Loucy (cell line): ENCODE measurements around the gene FEM1B.

Experiments used
- H2AFZ ChIP-seq: fragments of 200-600 bp; sonication (generic); 2 replicates; pipeline ENCODE4 v1.6.0; 2016; ENCODE audit warnings: antibody characterized with exemption, mild to moderate bottlenecking, low read length, moderate library complexity
- H3F3A ChIP-seq: fragments of 200-600 bp; 2 replicates; pipeline ENCODE4 v1.6.0; 2016; ENCODE audit warnings: antibody characterized with exemption, low read depth, mild to moderate bottlenecking
- H3K27me3 ChIP-seq: fragments of 200-600 bp; sonication (generic); 2 replicates; pipeline ENCODE4 v1.6.1; 2014; ENCODE audit warnings: low read length, mild to moderate bottlenecking; ENCODE audit not compliant: insufficient read depth, poor library complexity, severe bottlenecking
- H3K36me3 ChIP-seq: fragments of 200-600 bp; sonication (generic); 2 replicates; pipeline ENCODE4 v1.6.1; 2016; ENCODE audit warnings: low read length; ENCODE audit not compliant: insufficient read depth
- H3K4me1 ChIP-seq: fragments of 200-600 bp; sonication (generic); 2 replicates; pipeline ENCODE4 v1.5.1; 2014; ENCODE audit warnings: low read length, mild to moderate bottlenecking; ENCODE audit not compliant: insufficient read depth, poor library complexity, severe bottlenecking
- H3K4me2 ChIP-seq: fragments of 200-600 bp; sonication (generic); 2 replicates; pipeline ENCODE4 v1.6.0; 2014; ENCODE audit warnings: antibody characterized with exemption, low read length, low read depth, mild to moderate bottlenecking; ENCODE audit not compliant: poor library complexity, severe bottlenecking
- H3K4me3 ChIP-seq: fragments of 200-600 bp; sonication (generic); 2 replicates; pipeline ENCODE4 v1.5.1; 2014; ENCODE audit warnings: low read length, mild to moderate bottlenecking, mixed read lengths; ENCODE audit not compliant: poor library complexity, severe bottlenecking
- H3K79me2 ChIP-seq: fragments of 200-600 bp; sonication (generic); 2 replicates; pipeline ENCODE4 v1.6.1; 2014; ENCODE audit warnings: low read length; ENCODE audit not compliant: insufficient read depth
- H3K9ac ChIP-seq: fragments of 200-600 bp; sonication (generic); 2 replicates; pipeline ENCODE4 v1.6.0; 2014; ENCODE audit warnings: mild to moderate bottlenecking, low read depth, low read length, moderate library complexity; ENCODE audit not compliant: poor library complexity, severe bottlenecking
- H3K9me2 ChIP-seq: fragments of 200-600 bp; sonication (generic); replicated peaks from 2 replicates; pipeline ENCODE4 v1.6.1; 2016; ENCODE audit warnings: low read depth, low read length, mixed read lengths
- H3K9me3 ChIP-seq: fragments of 200-600 bp; sonication (generic); 2 replicates; pipeline ENCODE4 v1.6.1; 2014; ENCODE audit warnings: mild to moderate bottlenecking, antibody characterized with exemption, low read length, low read depth; ENCODE audit not compliant: insufficient read depth
- H4K20me1 ChIP-seq: fragments of 200-600 bp; sonication (generic); 2 replicates; pipeline ENCODE4 v1.6.0; 2014; ENCODE audit warnings: antibody characterized with exemption, low read length, mild to moderate bottlenecking; ENCODE audit not compliant: insufficient read depth, poor library complexity, severe bottlenecking
- CTCF ChIP-seq: fragments of 200-600 bp; sonication (generic); conservative IDR thresholded peaks from 2 replicates; pipeline ENCODE4 v1.5.1; 2014; ENCODE audit warnings: mild to moderate bottlenecking, antibody characterized with exemption, low read length
- EZH2phosphoT487 ChIP-seq: fragments of 200-600 bp; IDR thresholded peaks from 2 replicates; pipeline ENCODE4 v1.6.1; 2018; ENCODE audit warnings: antibody characterized with exemption, mild to moderate bottlenecking, moderate library complexity, borderline replicate concordance

Gene FEM1B

GRCh38 chr15:68235022-68235421 is 42.5 kb upstream of the FEM1B start:
- Histone ChIP-seq H3K27me3 (no peaks in the 10 kb centered on the region), H3K9me2 (no peaks in the 10 kb centered on the region), H3K9me3 (no peaks in the 10 kb centered on the region), H3K4me3 (no peak overlapping the region), H4K20me1 (no peaks in the 10 kb centered on the region), H3K4me1 (no peaks in the 10 kb centered on the region), H3F3A (no peaks in the 10 kb centered on the region), H2AFZ (no peak overlapping the region), H3K36me3 (no peaks in the 10 kb centered on the region), H3K79me2 (no peaks in the 10 kb centered on the region), H3K9ac (no peak overlapping the region), H3K4me2 (no peak overlapping the region)
- no peak for TF ChIP-seq CTCF

GRCh38 chr15:68239025-68239424 is 38.5 kb upstream of the FEM1B start:
- Histone ChIP-seq H2AFZ (no peak overlapping the region), H3K9ac (no peak overlapping the region), H3K4me2 (no peak overlapping the region), H3K4me1 (no peaks in the 10 kb centered on the region), H3K36me3 (no peaks in the 10 kb centered on the region), H3K9me2 (no peaks in the 10 kb centered on the region), H3K27me3 (no peaks in the 10 kb centered on the region), H4K20me1 (no peaks in the 10 kb centered on the region), H3F3A (no peaks in the 10 kb centered on the region), H3K9me3 (0 out of 2 replicates have a peak, but pooled peaks cover under 1% of the 10 kb centered on the region), H3K79me2 (no peaks in the 10 kb centered on the region), H3K4me3 (no peak overlapping the region)
- TF ChIP-seq EZH2phosphoT487 (no peak), CTCF (no peak)

GRCh38 chr15:68241088-68241935 is 36.2 kb upstream of the FEM1B start:
- Histone ChIP-seq H4K20me1 (no peaks in the 10 kb centered on the region), H3K9me2 (no peaks in the 10 kb centered on the region), H3K79me2 (no peaks in the 10 kb centered on the region), H3F3A (no peaks in the 10 kb centered on the region), H3K9me3 (peaks cover 7% of the 10 kb centered on the region; the same call in 1 of the 2 replicates), H3K9ac (no peak overlapping the region), H3K4me3 (no peak overlapping the region), H3K36me3 (no peaks in the 10 kb centered on the region), H3K4me1 (no peaks in the 10 kb centered on the region), H3K27me3 (no peaks in the 10 kb centered on the region), H2AFZ (no peak overlapping the region), H3K4me2 (no peak overlapping the region)
- TF ChIP-seq EZH2phosphoT487 (no peak), CTCF (no peak)
